WI38 (cell line): Measurements from ENCODE around the gene SLC26A6.

ENCODE experiments used
- H3K4me3 ChIP-seq: 2 replicates; pipeline ENCODE4 v1.5.1; 2011; ENCODE audit warnings: low read depth, mild to moderate bottlenecking, control low read depth, low read length
- CTCF ChIP-seq: IDR thresholded peaks from 2 replicates; pipeline ENCODE4 v1.5.1; 2012; ENCODE audit warnings: low read depth, mild to moderate bottlenecking, control low read depth, low read length

The SLC26A6 gene

GRCh38 chr3:48680811-48681540, 45.7 kb upstream of the SLC26A6 start:
- H3K4me3 ChIP-seq = no peak overlapping the region
- no peak for TF ChIP-seq CTCF

GRCh38 chr3:48679411-48680391, 44.4 kb upstream of the SLC26A6 start:
- TF ChIP-seq CTCF = no peak
- no peak overlapping the region for H3K4me3 ChIP-seq

GRCh38 chr3:48678566-48679380, 43.5 kb upstream of the SLC26A6 start:
- H3K4me3 ChIP-seq = no peak overlapping the region
- no peak for TF ChIP-seq CTCF

- H3K4me3 ChIP-seq = no peak overlapping the region
- TF ChIP-seq CTCF = no peak
Observed at GRCh38 chr3:48678056-48678455, 42.8 kb upstream of the SLC26A6 start.

- TF ChIP-seq CTCF = no peak
- no peak overlapping the region for H3K4me3 ChIP-seq
Observed at GRCh38 chr3:48674505-48674904, 39.2 kb upstream of the SLC26A6 start.

GRCh38 chr3:48672522-48672921, 37.3 kb upstream of the SLC26A6 start:
- TF ChIP-seq CTCF = no peak

More at GRCh38 chr3:48672522-48672921, 37.3 kb upstream of the SLC26A6 start:
- no peak overlapping the region for H3K4me3 ChIP-seq
